ENCODE data around the gene ZDHHC5. TPM values are rescaled to one million over a fixed set of nuclear protein-coding genes. Genes with fewer than 3 reads are reported as not detected.

The ZDHHC5 gene
- total RNA-seq, 1 experiment from 2014 or later: 64.1 TPM

- no peak for TF ChIP-seq MAX (IDR thresholded peaks at IDR 0.05)
- no peak for TF ChIP-seq SP1 (IDR thresholded peaks at IDR 0.05; ENCODE audit: low read depth)
- no peak for TF ChIP-seq CTCF (IDR thresholded peaks at IDR 0.05 in 2 of 3, conservative IDR thresholded peaks at IDR 0.05 in 1 of 3; ENCODE audit: borderline replicate concordance in 1 of 3, insufficient read depth in 1 of 3, low read depth in 2 of 3, low read length in 2 of 3)
- no peak for TF ChIP-seq EZH2 (IDR thresholded peaks at IDR 0.05)
- TF ChIP-seq SIN3A (IDR thresholded peaks at IDR 0.05; ENCODE audit: low read depth): no peak
- no peak for TF ChIP-seq CEBPB (IDR thresholded peaks at IDR 0.05; ENCODE audit: low read depth)
- no peak for TF ChIP-seq ZNF274 (IDR thresholded peaks at IDR 0.05; ENCODE audit: low read depth, low read length)
- TF ChIP-seq ELF1 (IDR thresholded peaks at IDR 0.05; ENCODE audit: borderline replicate concordance, low read depth): no peak
- no peak for TF ChIP-seq REST (IDR thresholded peaks at IDR 0.05; ENCODE audit: low read depth)
- TF ChIP-seq CBX3 (IDR thresholded peaks at IDR 0.05; ENCODE audit: low read depth): no peak
- no peak for TF ChIP-seq TCF7L2 (IDR thresholded peaks at IDR 0.05; ENCODE audit: borderline replicate concordance, extremely low read depth, insufficient read depth, insufficient read length)
- Histone ChIP-seq H3K4me2 (ENCODE audit: low read length) (no peak overlapping the region), H2AFZ (ENCODE audit: low read depth, low read length, poor library complexity, severe bottlenecking) (no peak overlapping the region), H3K9ac (ENCODE audit: low read length) (no peak overlapping the region), H3K4me3 (replicated peaks in 1 of 2; ENCODE audit: low read depth in 1 of 2, low read length in 2 of 2) (no peak overlapping the region), H3K9me2 (ENCODE audit: insufficient read depth) (no peaks in the 10 kb centered on the region), H3K9me3 (ENCODE audit: control insufficient read depth in 1 of 2, insufficient read depth in 1 of 2, low read depth in 1 of 2, low read length in 2 of 2) (peaks cover 10 to 14% of the 10 kb centered on the region in 2 experiments; a peak in 3 of 4 replicates), H3K4me1 (ENCODE audit: control insufficient read depth in 1 of 2, insufficient read depth in 2 of 2, low read length in 2 of 2) (no peaks in the 10 kb centered on the region), H3K36me3 (ENCODE audit: control insufficient read depth in 1 of 2, insufficient read depth in 2 of 2, low read length in 2 of 2) (no peaks in the 10 kb centered on the region), H4K20me1 (ENCODE audit: insufficient read depth) (no peaks in the 10 kb centered on the region), H3K27me3 (ENCODE audit: insufficient read depth, low read length) (no peaks in the 10 kb centered on the region), H3K79me2 (ENCODE audit: insufficient read depth, low read length) (no peaks in the 10 kb centered on the region), H3K27ac (ENCODE audit: low read depth, low read length) (no peak overlapping the region)
- ChIA-PET POLR2A (no interaction called here), CTCF (interaction anchor here (1.3 kb wide), 1 partner anchor 22 kb away, joined by 4 read pairs; no protein-coding TSS in a partner anchor), RAD21 (ENCODE audit: low non-redundant PET in 1 of 2, low total read pairs in 2 of 2, uncharacterized antibody in 2 of 2, unreplicated experiment in 2 of 2) (no interaction called here)
- BruUV-seq (replicated peaks): no TSS peak
- ATAC-seq (no peak), DNase-seq (ENCODE audit: low read depth, low spot score) (no peak)
- intact Hi-C loops (cut with micrococcal nuclease): no loop called here
Observed at GRCh38 chr11:57622263-57622662, 45.7 kb upstream of the ZDHHC5 start.

All from HCT116 (cell line).